GM23338 (cell line): ENCODE results near the gene CYP26C1. TPM values are rescaled to one million over a fixed set of nuclear protein-coding genes. Genes with fewer than 3 reads are reported as not detected.

Experiments used
- ATAC-seq: fragments of 200-7000 bp; cut with Tn5 transposase; 3 replicates; pipeline ENCODE4 v1.9.1; 2020
- DNase-seq: peaks from one replicate; pipeline ENCODE4 v3.0.0-alpha.2; 2015; ENCODE audit warnings: low spot score
- H2AFZ ChIP-seq: fragments of 200-600 bp; sonication (generic); 2 replicates; pipeline ENCODE4 v1.8.0; 2016; ENCODE audit warnings: antibody characterized with exemption, mild to moderate bottlenecking, moderate library complexity
- H3F3A ChIP-seq: fragments of 200-600 bp; sonication (generic); replicated peaks from 2 replicates; pipeline ENCODE4 v1.8.0; 2017; ENCODE audit warnings: antibody characterized with exemption, mixed run types, low read depth
- H3K27ac ChIP-seq: fragments of 200-600 bp; sonication (generic); 2 replicates; pipeline ENCODE4 v1.6.1; 2016; ENCODE audit warnings: low read depth
- H3K27me3 ChIP-seq: fragments of 200-600 bp; sonication (generic); 2 replicates; pipeline ENCODE4 v1.8.0; 2016; ENCODE audit warnings: mild to moderate bottlenecking, mixed run types, moderate library complexity; ENCODE audit not compliant: insufficient read depth
- H3K36me3 ChIP-seq: fragments of 200-600 bp; sonication (generic); 2 replicates; pipeline ENCODE4 v1.8.0; 2016; ENCODE audit warnings: mild to moderate bottlenecking; ENCODE audit not compliant: insufficient read depth
- H3K4me1 ChIP-seq: fragments of 200-600 bp; sonication (generic); 2 replicates; pipeline ENCODE4 v1.8.0; 2016; ENCODE audit warnings: mild to moderate bottlenecking, moderate library complexity; ENCODE audit not compliant: insufficient read depth
- H3K4me2 ChIP-seq: fragments of 200-600 bp; sonication (generic); 2 replicates; pipeline ENCODE4 v1.7.1; 2017; ENCODE audit warnings: mixed run types
- H3K4me3 ChIP-seq: fragments of 200-600 bp; sonication (generic); 2 replicates; pipeline ENCODE4 v1.6.1; 2016; ENCODE audit warnings: mixed run types
- H3K79me2 ChIP-seq: fragments of 200-600 bp; sonication (generic); replicated peaks from 2 replicates; pipeline ENCODE4 v1.8.0; 2017; ENCODE audit warnings: mild to moderate bottlenecking; ENCODE audit not compliant: insufficient read depth
- H3K9me2 ChIP-seq: fragments of 200-600 bp; sonication (generic); 2 replicates; pipeline ENCODE4 v1.8.0; 2017; ENCODE audit not compliant: insufficient read depth
- H4K20me1 ChIP-seq: fragments of 200-600 bp; sonication (generic); replicated peaks from 2 replicates; pipeline ENCODE4 v1.8.0; 2017; ENCODE audit warnings: mild to moderate bottlenecking; ENCODE audit not compliant: insufficient read depth
- H3K27ac Mint-ChIP-seq: 2 replicates; pipeline ENCODE4 v1.8.0; 2020; ENCODE audit warnings: inconsistent platforms, mild to moderate bottlenecking, moderate library complexity, mixed read lengths
- H3K27me3 Mint-ChIP-seq: 3 replicates; pipeline ENCODE4 v1.8.0; 2022; ENCODE audit warnings: low read depth, mild to moderate bottlenecking, moderate library complexity, mixed read lengths, inconsistent platforms; ENCODE audit not compliant: insufficient read depth, poor library complexity
- H3K36me3 Mint-ChIP-seq: 3 replicates; pipeline ENCODE4 v1.8.0; 2021; ENCODE audit warnings: low read depth, mild to moderate bottlenecking, inconsistent platforms, moderate library complexity, mixed read lengths
- H3K4me1 Mint-ChIP-seq: 3 replicates; pipeline ENCODE4 v1.8.0; 2020; ENCODE audit warnings: mild to moderate bottlenecking, inconsistent platforms, mixed read lengths
- H3K4me3 Mint-ChIP-seq: 3 replicates; pipeline ENCODE4 v1.8.0; 2021; ENCODE audit warnings: moderate library complexity, mild to moderate bottlenecking, inconsistent platforms, mixed read lengths
- H3K9me3 Mint-ChIP-seq: 3 replicates; pipeline ENCODE4 v1.8.0; 2020; ENCODE audit warnings: moderate library complexity, mild to moderate bottlenecking, inconsistent platforms, mixed read lengths
- CREB1 ChIP-seq: fragments of 250-450 bp; sonication (Bioruptor Pico); IDR thresholded peaks from 2 replicates; pipeline ENCODE4 v1.5.0; 2020; ENCODE audit warnings: low read depth, mild to moderate bottlenecking, moderate library complexity
- CTCF ChIP-seq, 2 experiments: fragments of 200-600 bp in 1 of 2; sonication (generic) in 1 of 2; conservative IDR thresholded peaks; 2 replicates each; pipeline versions ENCODE4 v1.5.1 to v1.6.1; 2016 to 2017; ENCODE audit warnings: antibody characterized with exemption in 2 of 2, low read depth in 2 of 2, mild to moderate bottlenecking in 2 of 2, moderate library complexity in 1 of 2
- ETS1 ChIP-seq: IDR thresholded peaks from 2 replicates; pipeline ENCODE4 v1.6.1; 2016; ENCODE audit warnings: antibody characterized with exemption
- EZH2phosphoT487 ChIP-seq: fragments of 200-600 bp; sonication (generic); IDR thresholded peaks from one replicate; pipeline ENCODE4 v1.8.1; 2018; ENCODE audit warnings: antibody characterized with exemption; ENCODE audit not compliant: unreplicated experiment
- JUNB ChIP-seq: IDR thresholded peaks from one replicate; pipeline ENCODE4 v1.6.1; 2016; ENCODE audit warnings: antibody characterized with exemption; ENCODE audit not compliant: unreplicated experiment
- NANOG ChIP-seq: IDR thresholded peaks from 2 replicates; pipeline ENCODE4 v1.6.1; 2016; ENCODE audit warnings: antibody characterized with exemption, borderline replicate concordance
- REST ChIP-seq: IDR thresholded peaks from one replicate; pipeline ENCODE4 v1.6.1; 2018; ENCODE audit warnings: antibody characterized with exemption; ENCODE audit not compliant: unreplicated experiment
- STAT1 ChIP-seq: IDR thresholded peaks from one replicate; pipeline ENCODE4 v1.6.1; 2016; ENCODE audit warnings: antibody characterized with exemption; ENCODE audit not compliant: unreplicated experiment
- ZNF114 ChIP-seq: fragments of 250-450 bp; sonication (Bioruptor Pico); IDR thresholded peaks from 2 replicates; pipeline ENCODE4 v1.5.0; 2020; ENCODE audit warnings: mild to moderate bottlenecking, moderate library complexity
- ZNF331 ChIP-seq: fragments of 250-450 bp; sonication (Bioruptor Pico); IDR thresholded peaks from 2 replicates; pipeline ENCODE4 v1.5.0; 2020; ENCODE audit warnings: low read depth, mild to moderate bottlenecking, moderate library complexity
- ZNF462 ChIP-seq: fragments of 250-450 bp; sonication (Bioruptor Pico); IDR thresholded peaks from 2 replicates; pipeline ENCODE4 v1.5.0; 2020; ENCODE audit warnings: mild to moderate bottlenecking, moderate library complexity
- polyA plus RNA-seq: library from polyadenylated mRNA; unstranded; fragments of >200 nt; fragmentation: Nextera tagmentation; extraction: Ambion mirVana; gene quantifications from 2 replicates; pipeline ENCODE4 v1.2.1, GENCODE V29; 2016
- total RNA-seq: library from RNA; depleted of rRNA; stranded (reverse); fragments of >200 nt; shearing (Covaris generic); gene quantifications from 2 replicates; pipeline ENCODE4 v1.2.3, GENCODE V29; 2014

The CYP26C1 gene
- total and polyA plus RNA-seq, 2 experiments from 2014 or later: 0.24 TPM; not detected in 1

GRCh38 chr10:93077860-93078337, 17.3 kb downstream of the CYP26C1 start (continued):
- TF ChIP-seq CTCF (conservative IDR thresholded peaks at IDR 0.05; ENCODE audit: low read depth in 2 of 2) (no peak), ETS1 (no peak)

GRCh38 chr10:93079663-93080349, 19.2 kb downstream of the CYP26C1 start:
- ATAC-seq (no peak), DNase-seq (no peak)
- Mint-ChIP-seq H3K4me3 (no peak overlapping the region), H3K36me3 (no peaks in the 10 kb centered on the region), H3K27ac (no peak overlapping the region), H3K27me3 (peaks cover 41% of the 10 kb centered on the region), H3K4me1 (peaks cover 21% of the 10 kb centered on the region), H3K9me3 (no peaks in the 10 kb centered on the region)
- Histone ChIP-seq H3K27me3 (peaks cover 52% of the 10 kb centered on the region), H3K4me1 (peaks cover 28% of the 10 kb centered on the region), H3K4me3 (no peak overlapping the region), H3F3A (0 out of 2 replicates have a peak, but pooled peaks cover 2% of the 10 kb centered on the region), H2AFZ (0 out of 2 replicates have a peak overlapping the region, but pooled peaks have one; percentile 33), H3K36me3 (no peaks in the 10 kb centered on the region), H3K27ac (no peak overlapping the region), H4K20me1 (no peaks in the 10 kb centered on the region), H3K9me2 (no peaks in the 10 kb centered on the region), H3K79me2 (no peaks in the 10 kb centered on the region), H3K4me2 (no peak overlapping the region)
- TF ChIP-seq NANOG (no peak), ZNF114 (CRISPR knock-in tag) (no peak), ZNF462 (CRISPR knock-in tag) (no peak), CREB1 (no peak), JUNB (no peak), REST (no peak), ZNF331 (CRISPR knock-in tag) (no peak), STAT1 (no peak), EZH2phosphoT487 (no peak)
